ENCODE results near the gene IQCK.
"Not testable (repeated sequence)": the region's sequence is repeated elsewhere in the genome, so short reads cannot be mapped to it uniquely, and the experiment has no call there.

DNA sequence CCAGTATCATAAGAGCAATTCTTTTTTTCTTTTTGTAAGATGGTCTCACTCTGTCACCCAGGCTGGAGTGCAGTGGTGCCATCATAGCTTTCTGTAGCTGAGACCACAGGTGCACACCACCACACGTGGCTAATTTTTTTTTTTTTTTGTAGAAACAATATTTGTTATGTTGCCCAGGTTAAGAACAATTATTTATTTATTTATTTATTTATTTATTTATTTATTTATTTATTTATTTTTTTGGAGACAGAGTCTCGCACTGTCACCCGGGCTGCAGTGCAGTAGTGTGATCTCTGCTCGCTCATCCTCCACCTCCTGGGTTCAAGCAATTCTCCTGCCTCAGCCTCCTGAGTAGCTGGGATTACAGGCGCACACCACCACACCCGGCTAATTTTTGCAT is 38.8 kb upstream of the IQCK start:
- TF ChIP-seq SCRT2 (tag by site-specific recombination; IDR thresholded peaks at IDR 0.05); ZNF146 (tag by site-specific recombination; IDR thresholded peaks at IDR 0.05); ZNF645 (tag by site-specific recombination; IDR thresholded peaks at IDR 0.05); ZNF776 (tag by site-specific recombination; IDR thresholded peaks at IDR 0.05; ENCODE audit: borderline replicate concordance); ZNF175 (tag by site-specific recombination; IDR thresholded peaks at IDR 0.05); MEIS1 (CRISPR knock-in tag; IDR thresholded peaks at IDR 0.05; ENCODE audit: borderline replicate concordance); YY1 (tag by site-specific recombination; IDR thresholded peaks at IDR 0.05); ZNF2 (tag by site-specific recombination; IDR thresholded peaks at IDR 0.05); ZNF768 (tag by site-specific recombination; IDR thresholded peaks at IDR 0.05); ZNF302 (tag by site-specific recombination; IDR thresholded peaks at IDR 0.05; ENCODE audit: low read depth): not testable (repeated sequence)
- TF ChIP-seq, protein P1, sequence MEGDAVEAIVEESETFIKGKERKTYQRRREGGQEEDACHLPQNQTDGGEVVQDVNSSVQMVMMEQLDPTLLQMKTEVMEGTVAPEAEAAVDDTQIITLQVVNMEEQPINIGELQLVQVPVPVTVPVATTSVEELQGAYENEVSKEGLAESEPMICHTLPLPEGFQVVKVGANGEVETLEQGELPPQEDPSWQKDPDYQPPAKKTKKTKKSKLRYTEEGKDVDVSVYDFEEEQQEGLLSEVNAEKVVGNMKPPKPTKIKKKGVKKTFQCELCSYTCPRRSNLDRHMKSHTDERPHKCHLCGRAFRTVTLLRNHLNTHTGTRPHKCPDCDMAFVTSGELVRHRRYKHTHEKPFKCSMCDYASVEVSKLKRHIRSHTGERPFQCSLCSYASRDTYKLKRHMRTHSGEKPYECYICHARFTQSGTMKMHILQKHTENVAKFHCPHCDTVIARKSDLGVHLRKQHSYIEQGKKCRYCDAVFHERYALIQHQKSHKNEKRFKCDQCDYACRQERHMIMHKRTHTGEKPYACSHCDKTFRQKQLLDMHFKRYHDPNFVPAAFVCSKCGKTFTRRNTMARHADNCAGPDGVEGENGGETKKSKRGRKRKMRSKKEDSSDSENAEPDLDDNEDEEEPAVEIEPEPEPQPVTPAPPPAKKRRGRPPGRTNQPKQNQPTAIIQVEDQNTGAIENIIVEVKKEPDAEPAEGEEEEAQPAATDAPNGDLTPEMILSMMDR (tag by site-specific recombination; IDR thresholded peaks at IDR 0.05), result not testable (repeated sequence)
- TF ChIP-seq, protein P2, sequence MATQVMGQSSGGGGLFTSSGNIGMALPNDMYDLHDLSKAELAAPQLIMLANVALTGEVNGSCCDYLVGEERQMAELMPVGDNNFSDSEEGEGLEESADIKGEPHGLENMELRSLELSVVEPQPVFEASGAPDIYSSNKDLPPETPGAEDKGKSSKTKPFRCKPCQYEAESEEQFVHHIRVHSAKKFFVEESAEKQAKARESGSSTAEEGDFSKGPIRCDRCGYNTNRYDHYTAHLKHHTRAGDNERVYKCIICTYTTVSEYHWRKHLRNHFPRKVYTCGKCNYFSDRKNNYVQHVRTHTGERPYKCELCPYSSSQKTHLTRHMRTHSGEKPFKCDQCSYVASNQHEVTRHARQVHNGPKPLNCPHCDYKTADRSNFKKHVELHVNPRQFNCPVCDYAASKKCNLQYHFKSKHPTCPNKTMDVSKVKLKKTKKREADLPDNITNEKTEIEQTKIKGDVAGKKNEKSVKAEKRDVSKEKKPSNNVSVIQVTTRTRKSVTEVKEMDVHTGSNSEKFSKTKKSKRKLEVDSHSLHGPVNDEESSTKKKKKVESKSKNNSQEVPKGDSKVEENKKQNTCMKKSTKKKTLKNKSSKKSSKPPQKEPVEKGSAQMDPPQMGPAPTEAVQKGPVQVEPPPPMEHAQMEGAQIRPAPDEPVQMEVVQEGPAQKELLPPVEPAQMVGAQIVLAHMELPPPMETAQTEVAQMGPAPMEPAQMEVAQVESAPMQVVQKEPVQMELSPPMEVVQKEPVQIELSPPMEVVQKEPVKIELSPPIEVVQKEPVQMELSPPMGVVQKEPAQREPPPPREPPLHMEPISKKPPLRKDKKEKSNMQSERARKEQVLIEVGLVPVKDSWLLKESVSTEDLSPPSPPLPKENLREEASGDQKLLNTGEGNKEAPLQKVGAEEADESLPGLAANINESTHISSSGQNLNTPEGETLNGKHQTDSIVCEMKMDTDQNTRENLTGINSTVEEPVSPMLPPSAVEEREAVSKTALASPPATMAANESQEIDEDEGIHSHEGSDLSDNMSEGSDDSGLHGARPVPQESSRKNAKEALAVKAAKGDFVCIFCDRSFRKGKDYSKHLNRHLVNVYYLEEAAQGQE (tag by site-specific recombination; IDR thresholded peaks at IDR 0.05), result peak; percentile 82
- TF ChIP-seq, protein P3, sequence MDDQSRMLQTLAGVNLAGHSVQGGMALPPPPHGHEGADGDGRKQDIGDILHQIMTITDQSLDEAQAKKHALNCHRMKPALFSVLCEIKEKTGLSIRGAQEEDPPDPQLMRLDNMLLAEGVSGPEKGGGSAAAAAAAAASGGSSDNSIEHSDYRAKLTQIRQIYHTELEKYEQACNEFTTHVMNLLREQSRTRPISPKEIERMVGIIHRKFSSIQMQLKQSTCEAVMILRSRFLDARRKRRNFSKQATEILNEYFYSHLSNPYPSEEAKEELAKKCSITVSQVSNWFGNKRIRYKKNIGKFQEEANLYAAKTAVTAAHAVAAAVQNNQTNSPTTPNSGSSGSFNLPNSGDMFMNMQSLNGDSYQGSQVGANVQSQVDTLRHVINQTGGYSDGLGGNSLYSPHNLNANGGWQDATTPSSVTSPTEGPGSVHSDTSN (CRISPR knock-in tag; IDR thresholded peaks at IDR 0.05), result not testable (repeated sequence)

All from HEK293 (cell line).